ENCODE data around the gene INCA1.

INCA1 gene

DNA sequence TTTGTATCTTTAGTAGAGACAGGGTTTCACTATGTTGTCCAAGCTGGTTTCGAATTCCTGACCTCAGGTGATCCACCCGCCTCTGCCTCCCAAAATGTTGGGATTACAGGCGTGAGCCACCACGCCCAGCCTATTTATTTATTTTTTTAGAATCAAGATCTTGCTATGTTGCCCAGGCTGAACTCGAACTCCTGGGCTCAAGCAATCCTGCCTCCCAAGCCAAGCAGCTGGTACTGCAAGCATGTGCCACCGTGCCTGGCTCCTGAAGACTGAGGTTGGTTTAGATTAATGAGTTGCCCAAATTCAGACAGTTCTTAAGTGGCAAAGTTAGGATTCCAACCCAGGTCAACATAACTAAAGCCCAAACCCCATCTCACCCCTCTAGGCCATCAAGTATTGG lies 30.0 kb upstream of the INCA1 start:
- TF ChIP-seq, protein P1, sequence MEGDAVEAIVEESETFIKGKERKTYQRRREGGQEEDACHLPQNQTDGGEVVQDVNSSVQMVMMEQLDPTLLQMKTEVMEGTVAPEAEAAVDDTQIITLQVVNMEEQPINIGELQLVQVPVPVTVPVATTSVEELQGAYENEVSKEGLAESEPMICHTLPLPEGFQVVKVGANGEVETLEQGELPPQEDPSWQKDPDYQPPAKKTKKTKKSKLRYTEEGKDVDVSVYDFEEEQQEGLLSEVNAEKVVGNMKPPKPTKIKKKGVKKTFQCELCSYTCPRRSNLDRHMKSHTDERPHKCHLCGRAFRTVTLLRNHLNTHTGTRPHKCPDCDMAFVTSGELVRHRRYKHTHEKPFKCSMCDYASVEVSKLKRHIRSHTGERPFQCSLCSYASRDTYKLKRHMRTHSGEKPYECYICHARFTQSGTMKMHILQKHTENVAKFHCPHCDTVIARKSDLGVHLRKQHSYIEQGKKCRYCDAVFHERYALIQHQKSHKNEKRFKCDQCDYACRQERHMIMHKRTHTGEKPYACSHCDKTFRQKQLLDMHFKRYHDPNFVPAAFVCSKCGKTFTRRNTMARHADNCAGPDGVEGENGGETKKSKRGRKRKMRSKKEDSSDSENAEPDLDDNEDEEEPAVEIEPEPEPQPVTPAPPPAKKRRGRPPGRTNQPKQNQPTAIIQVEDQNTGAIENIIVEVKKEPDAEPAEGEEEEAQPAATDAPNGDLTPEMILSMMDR (IDR thresholded peaks at IDR 0.05; ENCODE audit: insufficient read depth, low read depth, low read length, missing control alignments) = no peak
- no peak for DNase-seq (ENCODE audit: low read depth)
- H3K4me3 ChIP-seq (ENCODE audit: low read length) = no peak overlapping the region

DNA sequence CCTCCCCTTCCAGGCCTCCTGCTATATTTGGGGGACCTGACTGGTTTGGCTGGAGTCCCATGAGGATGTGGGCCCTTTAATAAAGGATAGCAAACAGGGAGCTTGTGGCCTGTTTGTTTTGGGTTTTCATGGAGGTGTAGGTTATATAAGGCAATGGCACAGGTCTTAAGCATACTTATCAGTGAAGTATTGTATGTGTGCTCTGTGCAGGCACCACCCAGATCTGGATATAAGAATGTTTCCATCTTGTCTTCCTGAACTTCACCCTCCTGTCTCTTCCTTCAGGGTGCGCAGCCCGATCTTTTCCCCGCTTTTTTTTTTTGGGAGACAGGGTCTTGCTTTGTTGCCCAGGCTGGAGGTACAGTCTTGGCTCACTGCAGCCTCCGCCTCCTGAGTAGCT lies 27.3 kb upstream of the INCA1 start:
- no peak for DNase-seq (ENCODE audit: low read depth)
- H3K4me3 ChIP-seq (ENCODE audit: low read length) = no peak overlapping the region
- TF ChIP-seq, protein P1 (IDR thresholded peaks at IDR 0.05; ENCODE audit: insufficient read depth, low read depth, low read length, missing control alignments) = no peak

DNA sequence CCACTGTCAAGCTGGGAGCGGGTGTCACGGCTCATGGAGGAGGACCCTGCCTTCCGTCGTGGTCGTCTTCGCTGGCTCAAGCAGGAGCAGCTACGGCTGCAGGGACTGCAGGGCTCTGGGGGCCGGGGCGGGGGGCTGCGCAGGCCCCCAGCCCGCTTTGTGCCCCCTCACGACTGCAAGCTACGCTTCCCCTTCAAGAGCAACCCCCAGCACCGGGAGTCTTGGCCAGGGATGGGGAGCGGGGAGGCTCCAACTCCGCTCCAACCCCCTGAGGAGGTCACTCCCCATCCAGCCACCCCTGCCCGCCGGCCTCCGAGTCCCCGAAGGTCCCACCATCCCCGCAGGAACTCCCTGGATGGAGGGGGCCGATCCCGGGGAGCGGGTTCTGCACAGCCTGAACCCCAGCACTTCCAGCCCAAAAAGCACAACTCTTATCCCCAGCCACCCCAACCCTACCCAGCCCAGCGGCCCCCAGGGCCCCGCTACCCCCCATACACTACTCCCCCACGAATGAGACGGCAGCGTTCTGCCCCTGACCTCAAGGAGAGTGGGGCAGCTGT lies 26.3 kb upstream of the INCA1 start:
- no peak for DNase-seq (ENCODE audit: low read depth)
- TF ChIP-seq, protein P1 (IDR thresholded peaks at IDR 0.05; ENCODE audit: insufficient read depth, low read depth, low read length, missing control alignments) = no peak
- no peak overlapping the region for H3K4me3 ChIP-seq (ENCODE audit: low read length)

DNA sequence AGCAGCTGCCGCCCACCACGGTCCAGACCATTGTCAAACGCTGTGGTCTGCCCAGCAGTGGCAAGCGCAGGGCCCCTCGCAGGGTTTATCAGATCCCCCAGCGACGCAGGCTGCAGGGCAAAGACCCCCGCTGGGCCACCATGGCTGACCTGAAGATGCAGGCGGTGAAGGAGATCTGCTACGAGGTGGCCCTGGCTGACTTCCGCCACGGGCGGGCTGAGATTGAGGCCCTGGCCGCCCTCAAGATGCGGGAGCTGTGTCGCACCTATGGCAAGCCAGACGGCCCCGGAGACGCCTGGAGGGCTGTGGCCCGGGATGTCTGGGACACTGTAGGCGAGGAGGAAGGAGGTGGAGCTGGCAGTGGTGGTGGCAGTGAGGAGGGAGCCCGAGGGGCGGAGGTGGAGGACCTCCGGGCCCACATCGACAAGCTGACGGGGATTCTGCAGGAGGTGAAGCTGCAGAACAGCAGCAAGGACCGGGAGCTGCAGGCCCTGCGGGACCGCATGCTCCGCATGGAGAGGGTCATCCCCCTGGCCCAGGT lies 24.9 kb upstream of the INCA1 start:
- H3K4me3 ChIP-seq (ENCODE audit: low read length) = no peak overlapping the region
- TF ChIP-seq, protein P1 (IDR thresholded peaks at IDR 0.05; ENCODE audit: insufficient read depth, low read depth, low read length, missing control alignments) = no peak
- DNase-seq (ENCODE audit: low read depth) = no peak

DNA sequence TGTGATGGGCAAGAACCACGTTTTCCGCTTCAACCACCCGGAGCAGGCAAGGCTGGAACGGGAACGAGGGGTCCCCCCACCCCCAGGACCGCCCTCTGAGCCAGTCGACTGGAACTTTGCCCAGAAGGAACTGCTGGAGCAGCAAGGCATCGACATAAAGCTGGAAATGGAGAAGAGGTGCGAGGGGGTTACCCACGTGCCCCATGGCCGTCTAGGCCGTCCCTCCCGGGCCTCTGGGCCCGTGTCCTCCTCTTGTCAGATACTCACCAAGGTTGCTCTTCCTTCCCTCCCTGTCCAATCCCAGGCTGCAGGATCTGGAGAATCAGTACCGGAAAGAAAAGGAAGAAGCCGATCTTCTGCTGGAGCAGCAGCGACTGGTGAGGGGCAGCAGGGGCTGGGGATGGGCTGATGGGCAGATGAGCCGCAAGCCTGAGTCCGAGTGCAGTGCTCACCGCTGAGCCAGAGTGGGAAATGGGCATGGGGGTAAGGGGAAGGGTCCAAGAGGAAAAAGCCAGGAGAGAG lies 23.2 kb upstream of the INCA1 start:
- H3K4me3 ChIP-seq (ENCODE audit: low read length) = no peak overlapping the region
- no peak for DNase-seq (ENCODE audit: low read depth)
- TF ChIP-seq, protein P1 (IDR thresholded peaks at IDR 0.05; ENCODE audit: insufficient read depth, low read depth, low read length, missing control alignments) = no peak

DNA sequence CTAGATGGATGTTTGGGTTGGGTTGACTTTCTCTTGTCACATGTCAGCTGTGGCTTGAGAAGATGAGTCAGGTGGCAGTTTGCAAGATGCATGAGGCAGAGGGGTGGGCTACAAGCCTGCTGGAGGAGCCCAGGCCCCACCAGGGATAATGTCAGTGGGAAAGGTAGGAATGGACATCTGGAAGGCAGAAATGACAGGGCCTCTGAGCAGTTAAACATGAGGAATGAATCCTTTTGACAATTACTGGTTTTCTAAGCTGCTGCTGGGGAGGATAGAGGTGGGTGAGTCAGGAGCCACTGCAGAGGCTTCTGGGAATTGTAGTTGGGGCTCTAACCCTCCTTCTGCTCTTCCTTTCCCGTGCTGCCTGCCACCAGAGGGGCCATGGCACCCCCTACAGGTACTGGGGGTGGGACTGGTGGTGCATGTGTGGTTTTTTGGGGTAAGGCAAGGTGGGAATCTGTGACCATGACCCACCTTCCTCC lies 22.2 kb upstream of the INCA1 start:
- TF ChIP-seq, protein P1 (IDR thresholded peaks at IDR 0.05; ENCODE audit: insufficient read depth, low read depth, low read length, missing control alignments) = no peak
- no peak for DNase-seq (ENCODE audit: low read depth)
- no peak overlapping the region for H3K4me3 ChIP-seq (ENCODE audit: low read length)

DNA sequence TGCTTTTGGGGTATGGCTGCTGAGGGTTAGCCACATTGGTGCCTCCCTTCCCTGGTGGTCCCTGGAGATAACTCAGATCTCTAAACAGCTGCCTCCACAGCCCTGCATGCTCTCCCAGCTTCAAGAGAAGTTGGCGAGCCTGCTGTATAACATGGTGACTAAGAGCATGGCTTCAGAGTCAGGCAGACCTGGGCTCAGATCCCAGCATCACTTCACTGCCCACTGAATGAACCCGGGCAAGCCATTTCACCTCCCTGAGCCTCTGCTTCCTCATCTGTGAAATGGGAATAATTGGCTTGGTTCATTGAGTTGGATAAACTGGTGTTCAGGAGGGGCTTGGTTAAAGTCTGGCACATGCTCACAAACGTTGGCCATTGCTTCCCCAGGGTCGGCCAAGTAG lies 17.0 kb upstream of the INCA1 start:
- TF ChIP-seq, protein P1 (IDR thresholded peaks at IDR 0.05; ENCODE audit: insufficient read depth, low read depth, low read length, missing control alignments) = no peak
- no peak for DNase-seq (ENCODE audit: low read depth)
- no peak overlapping the region for H3K4me3 ChIP-seq (ENCODE audit: low read length)
